HG03565 (cell line): ENCODE measurements around the gene TUB.

ENCODE experiments used
- ATAC-seq: cut with Tn5 transposase; IDR thresholded peaks from one replicate; pipeline ENCODE4 v1.9.1; 2021; ENCODE audit warnings: mild to moderate bottlenecking, moderate library complexity; ENCODE audit not compliant: unreplicated experiment

Gene TUB

DNA sequence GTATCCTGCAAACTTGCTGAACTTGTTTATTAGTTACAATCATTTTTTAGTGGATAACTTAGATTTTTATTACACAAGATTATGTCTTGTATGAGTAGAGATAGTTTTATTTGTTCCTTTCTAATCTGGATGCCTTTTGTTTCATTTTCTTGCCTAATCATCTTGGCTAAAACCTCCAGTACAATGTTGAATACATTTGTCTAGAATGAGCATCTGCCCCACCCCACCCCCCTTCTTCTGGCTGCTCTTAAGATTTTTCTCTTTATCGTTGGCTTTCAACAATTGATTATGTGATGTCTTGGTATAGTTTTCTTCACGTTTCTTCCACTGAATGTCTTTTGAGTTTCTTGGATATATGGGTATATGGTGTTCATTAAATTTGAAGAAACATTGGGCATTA is 37.3 kb upstream of the TUB start:
- no peak for ATAC-seq

DNA sequence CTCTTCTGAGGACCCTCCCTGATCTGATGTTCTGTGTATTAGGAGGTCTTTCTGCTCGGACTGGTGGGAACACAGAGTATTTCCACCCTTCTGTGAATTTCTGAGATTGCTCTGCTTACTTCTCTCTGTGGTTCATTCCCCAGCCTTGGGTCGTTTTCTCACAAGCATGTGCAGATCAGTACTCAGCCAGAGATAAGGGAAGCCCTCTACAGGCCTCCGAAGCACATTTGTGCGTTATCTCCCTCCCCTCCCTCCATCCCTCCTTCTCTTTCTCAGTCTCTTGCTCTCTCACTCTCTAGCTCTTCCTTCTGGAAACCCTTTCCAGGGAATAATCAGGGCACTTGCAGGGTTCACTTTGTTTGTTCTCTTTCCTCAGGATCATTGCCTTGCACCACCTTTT is 35.2 kb upstream of the TUB start:
- ATAC-seq = no peak

DNA sequence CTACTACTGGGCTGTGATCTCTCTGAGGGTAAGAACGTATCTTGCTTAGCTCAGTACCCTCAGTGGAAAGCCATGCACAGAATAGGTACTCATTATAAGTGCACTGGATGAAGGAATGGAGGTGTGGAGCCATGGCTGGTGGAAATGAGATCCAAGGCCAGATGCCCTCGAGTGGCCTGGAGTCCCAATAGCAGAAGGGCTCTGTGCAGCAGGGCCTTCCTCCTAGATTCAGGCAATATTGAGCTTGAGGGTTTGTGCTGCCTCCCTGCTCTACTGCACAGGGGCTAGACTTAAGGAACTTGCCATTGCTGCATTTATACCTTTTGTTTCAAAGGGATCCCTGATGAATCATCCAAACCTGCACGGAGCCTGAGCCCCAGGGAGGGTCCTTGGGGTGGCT is 33.6 kb upstream of the TUB start:
- ATAC-seq = no peak

DNA sequence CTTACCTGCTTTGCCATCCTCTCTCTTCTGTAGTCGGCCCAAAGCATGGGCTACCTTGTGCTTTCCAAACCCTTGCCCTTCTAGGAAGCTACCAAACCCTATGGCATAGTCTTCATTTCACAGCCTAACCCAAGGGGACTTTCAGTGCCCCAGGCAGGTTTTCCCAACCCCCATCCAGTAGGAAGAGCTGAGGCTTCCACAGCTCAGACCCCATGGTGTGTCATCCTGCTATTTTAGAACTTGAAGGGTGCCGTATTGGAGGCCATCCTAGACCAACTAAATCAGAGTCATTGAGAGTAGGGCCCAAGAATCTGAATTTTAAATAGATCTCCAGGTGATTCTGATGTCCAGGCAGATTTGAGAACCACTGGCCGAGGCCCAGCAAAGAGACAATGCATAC is 31.9 kb upstream of the TUB start:
- no peak for ATAC-seq

DNA sequence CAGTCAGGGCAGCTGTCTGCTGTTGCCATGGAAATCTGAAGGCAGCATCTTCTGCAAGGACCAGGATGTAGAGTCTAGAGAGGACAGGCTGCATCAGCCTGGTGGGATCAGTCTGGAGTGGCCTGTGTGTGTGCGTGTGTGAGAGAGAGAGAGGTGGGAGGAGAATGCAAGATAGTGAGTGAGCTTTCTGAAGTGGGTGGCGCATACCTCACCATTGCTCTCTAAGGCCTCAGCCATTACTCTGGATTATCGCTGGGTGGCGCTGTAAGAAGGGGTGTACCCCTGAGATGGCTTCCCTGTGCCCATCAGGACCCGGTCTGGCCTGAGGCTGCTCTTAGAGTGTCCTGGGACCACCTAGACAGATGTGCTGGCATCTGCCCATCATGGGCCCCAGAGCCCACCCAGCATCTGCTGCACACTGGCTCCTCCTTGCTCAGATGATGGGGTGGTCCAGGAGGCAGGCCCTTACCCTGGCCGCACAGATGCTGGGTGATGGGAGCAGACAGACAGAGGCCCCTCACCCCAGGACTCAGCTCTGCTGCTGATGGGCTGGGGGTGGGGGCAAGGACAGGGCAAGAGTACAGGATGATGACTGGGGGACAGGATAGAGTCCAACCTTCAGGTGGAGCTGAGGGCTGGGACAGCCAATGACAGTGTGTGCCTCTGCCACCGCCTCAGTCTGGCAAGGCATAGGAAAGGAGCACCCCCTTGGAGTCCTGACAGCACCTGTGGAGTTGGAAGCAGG is 25.7 kb upstream of the TUB start:
- ATAC-seq = no peak

DNA sequence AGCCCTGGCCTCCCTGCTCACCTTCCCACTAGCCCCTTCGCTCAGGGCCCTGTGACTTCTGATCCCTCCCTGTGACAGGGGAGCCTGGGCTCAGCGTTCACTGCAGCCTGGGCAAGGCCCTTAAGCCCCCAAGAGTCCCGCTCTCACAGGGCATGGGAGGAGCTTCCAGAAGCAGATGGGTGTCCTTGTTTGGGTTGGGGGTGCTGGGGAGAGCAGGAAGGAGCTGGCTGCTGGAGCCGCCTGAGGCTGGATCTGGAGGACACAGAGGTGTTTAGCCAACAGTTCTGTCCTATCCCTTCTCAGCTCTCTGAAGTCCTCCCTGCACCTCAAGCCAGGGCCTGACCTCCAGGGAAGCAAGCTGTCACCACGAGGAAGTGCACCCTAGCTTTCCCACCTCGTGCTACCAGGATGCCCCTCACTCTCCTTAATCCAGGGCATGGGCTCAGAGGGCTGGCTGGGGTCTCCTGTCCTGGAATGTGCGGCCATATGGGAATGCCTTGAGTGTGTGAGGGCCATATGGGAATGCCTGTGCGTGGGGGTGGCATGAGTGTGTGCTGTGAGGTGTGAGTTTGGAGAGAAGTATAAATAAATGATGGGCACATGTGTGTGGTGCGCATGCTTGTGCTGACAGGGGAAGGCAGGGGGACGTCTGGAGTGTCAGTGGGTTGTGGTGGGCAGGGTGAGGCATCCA is 25.0 kb upstream of the TUB start:
- no peak for ATAC-seq

DNA sequence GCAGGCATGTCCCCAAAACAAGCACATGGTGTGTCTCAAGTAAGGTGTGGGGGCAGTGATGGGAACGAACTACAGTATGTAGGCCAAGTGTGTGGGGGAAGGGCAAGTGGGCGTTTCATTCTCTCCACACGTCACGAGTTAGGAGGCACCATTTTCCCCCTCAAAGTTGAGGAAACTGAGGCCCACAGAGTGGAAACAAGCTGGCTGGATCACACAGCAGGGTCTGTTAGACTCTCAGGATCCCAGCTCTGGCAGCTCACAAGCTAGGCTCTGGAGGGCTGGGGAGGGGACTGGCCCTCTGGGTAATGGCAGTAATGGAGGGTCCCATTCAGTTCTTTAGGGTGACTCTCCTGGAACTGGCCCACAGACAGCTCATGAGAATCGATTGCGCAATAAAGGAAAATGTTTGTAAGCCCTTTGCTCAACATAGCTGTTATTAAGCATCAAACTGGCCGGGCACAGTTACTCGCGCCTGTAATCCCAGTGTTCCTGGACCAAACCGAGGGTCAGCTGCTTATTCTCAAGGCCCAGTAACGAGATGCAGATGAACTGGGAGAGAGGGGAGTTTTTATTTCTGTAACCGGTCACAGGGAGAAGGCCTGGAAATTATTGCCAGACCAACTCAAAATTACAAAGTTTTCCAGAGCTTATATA is 24.1 kb upstream of the TUB start:
- no peak for ATAC-seq

DNA sequence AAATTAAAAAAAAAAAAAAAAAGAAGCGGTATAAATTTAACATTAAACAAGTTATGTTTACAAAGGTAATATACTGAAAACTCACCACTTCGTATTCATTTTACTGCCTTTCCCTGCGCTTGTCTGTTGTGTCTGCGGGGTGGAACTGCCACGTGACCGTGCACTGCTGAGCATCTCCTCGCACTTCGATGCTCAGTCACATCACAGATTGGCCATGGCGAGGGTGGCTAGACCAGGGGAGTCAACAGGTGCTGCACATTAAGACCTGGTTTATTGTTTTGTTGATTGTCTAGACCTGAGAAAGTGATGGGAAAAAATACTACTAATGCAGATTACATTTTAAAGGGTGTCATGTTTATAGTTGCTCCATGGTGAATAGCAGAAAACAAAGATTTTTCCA is 22.8 kb upstream of the TUB start:
- no peak for ATAC-seq

DNA sequence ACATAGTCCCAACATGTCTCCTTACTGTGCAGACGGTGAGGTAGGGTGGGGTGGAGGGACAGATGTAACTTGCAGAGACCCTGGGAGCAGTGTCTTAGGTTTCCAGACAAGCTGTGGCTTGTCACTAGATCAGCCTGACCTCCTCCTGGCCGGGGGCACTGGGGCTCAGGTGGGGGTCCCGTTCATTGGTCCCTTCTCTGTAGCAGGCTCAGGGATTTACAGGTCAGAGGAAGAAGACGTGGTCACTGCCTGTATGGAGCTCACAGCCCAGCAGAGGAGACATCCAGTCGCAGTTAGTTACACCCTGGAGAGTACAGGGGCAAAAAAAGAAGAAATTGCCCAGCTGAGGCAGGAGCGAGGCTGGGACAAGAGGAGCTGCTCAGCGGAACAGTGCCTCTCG is 22.0 kb upstream of the TUB start:
- ATAC-seq = no peak

DNA sequence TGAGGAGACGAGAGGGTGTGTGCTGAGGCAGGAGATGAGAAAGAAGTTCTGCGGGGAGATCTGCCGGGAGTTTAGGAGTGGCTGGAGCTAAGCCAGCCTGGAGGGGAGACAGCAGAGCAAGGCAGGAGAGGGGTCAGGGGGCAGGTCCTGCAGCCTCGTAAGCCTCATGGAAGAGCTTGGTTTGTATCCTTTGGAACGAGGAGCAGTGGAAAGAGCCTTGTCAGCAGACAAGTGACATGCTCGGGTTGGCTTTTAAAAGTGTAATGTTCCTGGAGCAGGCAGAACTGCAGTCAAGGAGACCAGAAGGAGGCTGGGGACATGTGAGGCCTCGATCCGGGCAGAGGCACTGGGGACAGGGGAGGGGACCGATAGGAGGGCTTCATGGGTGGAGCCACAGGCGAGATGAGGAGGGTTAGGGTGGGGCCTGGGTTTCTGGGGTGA is 21.4 kb upstream of the TUB start:
- no peak for ATAC-seq

DNA sequence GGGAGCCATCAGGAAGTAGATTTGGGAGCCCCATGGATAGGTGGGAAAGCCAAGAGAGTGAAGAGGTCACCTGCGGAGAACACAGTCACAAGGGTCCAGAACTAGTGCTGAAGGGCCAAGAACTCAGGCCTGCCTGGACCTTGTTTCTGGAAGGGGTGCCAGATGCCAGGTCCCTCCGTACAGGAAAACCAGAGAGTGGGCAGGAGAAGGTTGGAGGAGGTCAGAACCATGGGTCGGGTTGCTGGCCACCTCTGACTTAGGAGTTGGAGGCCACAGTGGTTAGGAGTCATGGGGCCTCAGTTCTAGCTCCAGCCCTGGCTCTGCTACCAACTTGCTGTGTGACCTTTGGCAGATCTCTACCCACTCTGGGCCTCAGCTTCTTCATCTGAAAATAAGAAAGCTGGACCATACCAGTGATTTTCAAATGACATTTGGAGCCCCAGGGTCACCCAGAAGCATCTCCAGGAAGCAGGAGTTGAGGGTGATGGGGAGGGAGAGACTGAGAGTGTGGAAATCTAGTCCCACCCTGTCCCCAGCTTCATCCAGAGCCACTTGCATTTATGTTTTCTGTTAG is 20.8 kb upstream of the TUB start:
- ATAC-seq = no peak

DNA sequence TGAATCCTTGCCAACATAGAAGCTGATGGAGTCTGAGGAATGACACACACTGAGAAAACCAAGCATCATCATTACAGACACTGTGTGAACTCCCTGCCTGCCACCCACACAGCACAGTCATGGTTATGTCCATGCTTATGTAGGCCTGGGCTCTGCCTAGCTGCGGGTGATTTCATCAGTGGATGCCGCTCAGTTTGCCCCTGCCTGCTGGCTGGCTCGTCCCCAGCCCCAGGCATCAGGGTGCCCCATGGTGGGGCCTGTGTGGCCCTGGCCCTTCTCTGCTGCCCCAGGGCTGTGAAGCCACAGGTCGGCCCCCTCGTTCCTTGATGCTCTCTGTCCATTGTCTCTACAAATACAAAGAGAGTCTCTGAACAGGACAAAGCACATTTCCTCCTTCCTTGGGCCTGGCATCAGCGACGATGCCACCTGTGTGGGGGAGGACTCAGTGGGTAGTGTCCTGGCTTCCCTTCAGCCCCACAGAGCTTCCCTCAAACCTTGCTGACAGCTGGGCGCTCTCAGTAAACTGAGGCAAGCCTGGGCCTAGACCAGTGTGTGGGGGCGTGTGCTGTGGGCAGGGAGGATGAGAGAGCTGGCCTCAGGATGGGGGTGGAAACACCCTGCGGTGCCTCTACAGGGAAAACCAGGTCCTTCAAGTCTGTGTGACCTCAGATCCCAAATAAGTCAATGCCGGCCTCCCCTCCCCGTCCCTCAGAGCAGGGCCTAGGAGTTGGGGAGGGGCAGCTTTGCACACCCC is 20.0 kb upstream of the TUB start:
- ATAC-seq = no peak

DNA sequence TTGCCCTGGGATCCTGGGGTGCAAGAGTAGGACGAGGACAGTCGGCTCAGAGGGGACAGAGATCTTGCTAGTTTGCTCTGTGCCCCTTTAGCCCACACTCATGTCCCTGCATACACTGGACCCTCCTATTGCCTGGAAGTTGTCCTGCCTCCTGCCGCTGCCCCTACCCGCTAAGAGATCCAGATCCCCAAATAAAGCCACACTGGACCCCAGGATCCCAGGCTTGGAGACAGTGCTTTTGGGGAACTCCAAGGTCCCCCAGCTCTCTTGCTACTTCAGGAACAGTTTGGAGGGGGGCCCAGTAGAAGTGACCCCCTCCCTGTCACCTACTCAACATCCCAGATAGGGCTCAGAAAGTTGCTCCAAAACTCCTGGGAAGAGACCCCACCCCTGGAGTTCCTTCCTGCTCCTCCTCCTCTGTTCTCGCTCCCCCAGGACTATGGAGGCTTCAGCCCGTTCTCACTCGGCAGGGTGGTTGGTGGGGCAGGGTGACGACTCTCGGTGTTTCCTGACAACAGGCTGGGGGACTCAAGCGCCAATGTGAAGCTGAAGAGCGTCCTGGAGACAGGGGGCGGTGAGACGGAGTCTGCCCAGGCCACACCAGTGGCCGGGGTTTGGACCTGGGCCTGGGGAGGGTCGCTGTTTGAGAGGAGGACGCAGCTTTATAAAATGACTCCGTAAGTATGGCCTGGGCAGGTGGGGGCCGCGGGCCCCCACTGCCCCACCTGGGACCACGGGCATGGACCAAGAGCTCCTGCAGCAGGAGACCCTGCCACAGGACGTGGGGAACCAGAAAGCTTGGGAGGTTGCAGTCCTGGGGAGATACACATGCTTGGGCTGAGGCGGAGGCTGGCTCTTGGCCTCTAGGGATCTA is 19.2 kb upstream of the TUB start:
- ATAC-seq = no peak

DNA sequence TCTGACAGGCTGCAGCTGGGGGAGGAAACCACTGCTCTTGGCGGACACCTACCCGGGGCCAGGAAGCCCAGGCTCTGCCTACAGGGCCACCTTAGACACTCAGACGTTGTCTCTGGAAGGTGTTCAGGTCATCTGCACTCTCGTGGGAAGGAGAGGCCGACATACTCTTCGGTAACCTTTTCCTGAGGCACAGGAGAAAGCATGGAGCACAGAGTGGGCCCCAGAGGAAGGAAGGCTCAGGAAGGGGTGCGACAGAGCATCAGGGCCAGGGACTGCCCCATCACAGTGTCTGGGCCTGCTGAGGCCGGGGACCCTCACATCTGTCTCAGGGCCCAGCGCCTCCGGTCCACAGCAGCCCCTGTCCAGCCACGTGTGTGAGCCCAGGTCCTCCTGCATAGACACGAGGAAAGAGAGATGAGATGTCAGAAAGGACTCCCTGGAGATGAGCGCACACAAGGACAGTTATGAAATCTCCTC is 18.2 kb upstream of the TUB start:
- no peak for ATAC-seq

DNA sequence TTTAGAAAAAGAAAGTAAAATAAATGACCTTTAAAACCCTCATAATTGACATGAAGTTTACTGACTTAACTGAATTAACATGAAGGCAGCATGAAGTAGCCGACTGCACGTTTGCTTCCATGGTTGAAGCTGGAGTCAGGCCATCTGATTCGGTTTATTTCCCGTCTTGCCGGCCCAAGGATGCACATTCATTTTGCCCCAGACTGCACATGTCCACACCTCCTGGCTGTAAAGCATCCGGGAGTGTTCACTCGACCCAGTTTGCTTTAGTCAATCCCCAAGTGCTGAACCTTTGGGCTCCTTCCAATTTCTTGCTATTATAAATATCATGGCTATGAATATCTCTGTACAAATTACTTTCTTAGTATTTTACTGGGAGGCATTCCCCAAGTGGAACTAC is 17.7 kb upstream of the TUB start:
- ATAC-seq = no peak

DNA sequence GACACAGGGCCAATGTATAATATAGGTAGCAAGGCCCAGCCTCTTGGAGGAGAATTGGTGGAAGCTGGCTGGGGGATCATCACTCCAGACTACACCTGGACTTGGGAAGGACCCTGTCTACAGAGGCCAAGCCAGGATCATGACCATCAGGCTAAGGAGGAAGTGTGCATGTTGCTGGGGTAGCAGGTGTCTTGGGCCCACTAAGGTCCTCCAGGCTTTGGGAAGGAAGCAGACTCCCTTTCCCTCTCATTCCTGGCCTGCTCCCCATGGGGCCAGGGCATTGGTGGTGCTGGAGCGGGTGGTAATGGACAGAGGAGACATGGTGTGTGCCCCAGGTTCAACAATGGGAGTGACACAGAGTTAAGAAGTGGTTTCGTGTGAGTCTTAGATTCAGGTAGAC is 16.0 kb upstream of the TUB start:
- ATAC-seq = no peak

DNA sequence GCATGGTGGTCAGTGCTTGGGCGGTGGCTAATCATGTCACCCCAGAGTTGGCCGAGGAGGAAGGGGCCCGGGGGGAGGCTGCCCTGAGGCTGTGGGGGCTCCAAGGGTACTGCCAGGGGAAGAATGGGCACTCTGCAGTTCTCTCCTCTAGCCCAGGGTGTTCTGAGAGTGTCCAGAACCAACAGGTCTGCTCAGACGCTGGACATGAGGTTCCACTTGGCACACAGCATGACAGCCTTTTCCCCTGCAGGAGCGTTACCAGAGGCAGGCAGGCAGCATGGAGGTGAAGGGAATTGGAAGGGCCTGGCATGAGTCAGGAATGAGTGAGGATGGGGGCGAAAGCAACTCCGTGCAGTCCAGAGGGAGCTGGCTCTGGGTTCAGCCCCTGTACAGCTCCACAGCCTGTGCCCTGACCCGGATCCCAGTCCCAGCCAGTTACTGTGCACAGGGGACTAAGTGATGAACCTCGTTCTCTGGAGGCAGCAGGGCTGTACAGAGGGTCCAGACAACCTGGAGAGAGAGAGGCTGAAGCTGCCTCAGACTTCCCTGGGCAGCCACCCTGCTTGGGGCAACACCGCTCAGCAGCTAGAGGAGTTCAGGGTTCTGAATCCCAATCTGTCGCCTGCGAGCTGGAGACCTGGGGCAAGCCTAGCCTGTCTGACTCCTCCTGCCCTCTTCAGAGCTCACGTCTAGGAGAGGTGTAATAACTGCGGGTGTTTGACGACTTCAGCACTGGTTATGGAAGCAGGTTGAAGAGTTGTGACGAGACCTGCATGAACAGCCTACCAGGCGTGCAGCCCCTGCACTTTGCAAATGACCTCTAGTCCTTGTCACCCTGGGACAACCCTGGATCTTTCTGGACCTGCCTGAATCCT is 14.7 kb upstream of the TUB start:
- ATAC-seq = no peak

DNA sequence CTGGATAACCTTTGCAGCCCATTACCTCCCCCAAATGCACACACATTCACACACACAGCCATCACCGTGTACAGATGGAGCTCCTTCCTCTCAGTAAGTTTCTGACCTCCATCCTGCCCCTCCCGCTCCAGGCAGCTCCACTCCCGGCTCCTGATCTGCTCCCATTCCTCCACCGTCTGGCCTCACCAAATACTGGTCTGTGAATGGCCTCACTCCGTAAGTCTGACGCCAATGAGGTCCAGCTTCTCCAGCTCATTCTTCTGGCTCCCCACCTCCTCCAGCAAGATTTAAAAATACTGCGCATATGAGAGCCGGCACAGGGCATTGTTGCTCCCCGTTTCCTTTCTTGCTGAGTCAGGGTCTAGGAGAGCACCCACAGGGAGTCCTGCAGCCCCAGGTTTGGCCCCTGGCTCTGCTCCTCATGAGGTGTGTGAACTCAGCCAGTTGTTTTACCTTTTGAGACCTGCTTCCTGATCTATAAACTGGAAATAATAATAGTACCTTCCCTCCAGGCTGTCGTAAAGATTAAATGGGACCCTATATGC is 14.0 kb upstream of the TUB start:
- no peak for ATAC-seq

DNA sequence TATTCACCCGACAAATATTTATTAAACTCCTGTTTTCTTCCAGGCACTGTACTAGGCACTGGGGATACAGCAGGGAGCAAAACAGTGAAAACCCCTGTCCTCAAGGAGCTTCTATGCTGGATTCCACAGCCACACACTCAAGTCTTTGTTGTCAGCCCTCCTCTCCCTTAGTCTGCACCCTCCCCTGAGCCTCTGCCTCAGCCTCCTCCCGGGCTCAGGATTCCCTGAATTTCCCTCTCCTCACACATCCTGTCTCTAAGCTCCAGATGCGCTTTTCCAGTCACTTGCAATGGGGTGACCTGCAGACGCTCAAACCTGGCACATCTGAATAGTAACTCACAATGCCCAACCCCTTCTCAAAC is 13.5 kb upstream of the TUB start:
- no peak for ATAC-seq
